HG03159 (cell line): Measurements from ENCODE around the gene SMURF2.

Experiments used
- ATAC-seq: cut with Tn5 transposase; IDR thresholded peaks from one replicate; pipeline ENCODE4 v1.9.1; 2021; ENCODE audit warnings: mild to moderate bottlenecking, moderate library complexity; ENCODE audit not compliant: unreplicated experiment

Gene SMURF2

DNA sequence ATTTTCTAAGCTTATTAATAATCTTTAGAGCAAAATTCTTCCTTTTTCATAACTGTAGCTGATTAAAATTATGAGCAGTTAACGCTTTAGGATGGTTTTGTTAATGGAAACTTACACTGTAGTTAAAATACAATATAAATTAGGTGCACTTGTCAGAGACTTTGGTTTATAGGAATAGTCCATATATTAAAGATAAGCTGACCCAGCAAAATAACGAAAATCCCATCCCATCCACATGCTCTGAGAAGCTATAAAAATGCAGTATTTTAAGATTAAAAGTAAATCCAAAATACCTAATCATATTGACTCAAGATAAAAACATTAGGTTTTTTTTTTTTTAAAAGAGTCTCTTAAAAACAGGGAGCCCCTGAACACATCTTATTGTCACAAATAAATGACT, 117.4 kb downstream of the SMURF2 start:
- ATAC-seq, result no peak

DNA sequence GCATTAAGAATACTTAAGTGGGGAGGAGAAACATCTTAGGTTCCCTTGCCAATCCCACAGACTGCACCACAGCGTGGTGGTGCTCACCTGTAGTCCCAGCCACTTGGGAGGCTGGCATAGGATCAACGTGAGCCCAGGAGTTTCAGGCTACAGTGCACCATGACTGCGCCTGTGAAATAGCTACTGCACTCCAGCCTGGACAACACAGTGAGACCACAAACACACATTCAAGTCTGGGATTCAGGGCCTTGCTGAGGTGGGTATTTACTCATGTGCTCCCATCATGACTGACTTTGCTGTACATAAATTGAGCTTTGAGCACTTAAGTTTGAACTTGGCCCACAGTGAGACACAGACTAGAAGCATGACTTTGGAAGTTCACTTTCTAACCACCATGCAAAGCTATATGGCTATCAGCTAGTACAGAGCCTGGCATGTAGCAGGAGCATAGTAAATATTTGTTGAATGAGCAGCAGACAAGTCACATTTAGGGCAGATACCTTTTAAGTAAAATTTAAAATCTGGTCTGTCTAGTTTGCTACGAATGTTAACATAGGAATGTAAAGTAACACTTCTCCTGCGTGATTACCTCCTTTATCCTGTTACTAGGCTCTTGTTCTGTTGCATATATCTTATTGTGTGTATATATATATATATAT, 121.9 kb downstream of the SMURF2 start:
- ATAC-seq, result no peak

DNA sequence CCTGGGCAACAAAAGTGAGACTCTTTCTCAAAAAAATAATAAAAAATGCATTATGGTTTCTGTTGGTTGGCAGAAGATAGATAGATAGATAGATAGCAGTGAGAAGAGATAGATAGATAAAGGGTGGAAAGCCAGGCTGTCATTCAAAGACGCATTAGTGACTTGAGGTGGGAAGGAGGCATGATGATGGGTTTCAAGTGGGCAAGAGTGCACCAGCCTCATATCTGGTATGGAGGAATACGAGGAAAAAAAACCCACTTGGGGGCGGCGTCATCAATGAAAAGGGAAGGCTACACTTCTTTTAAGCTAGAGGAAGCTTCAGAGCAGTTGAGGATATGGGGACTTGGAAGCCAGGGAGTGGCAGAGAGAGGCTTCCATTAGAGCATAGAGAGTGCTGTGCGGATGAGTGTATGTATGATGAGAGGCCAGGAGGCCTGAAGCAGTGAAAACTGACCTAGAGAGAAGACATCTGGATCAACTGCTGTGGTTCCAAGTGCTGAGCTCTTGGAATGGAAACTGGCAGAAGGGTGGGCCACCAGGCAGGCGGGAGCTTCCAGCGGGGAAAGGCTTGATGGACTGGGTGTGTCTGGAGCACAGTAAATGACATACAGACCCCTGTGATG, 123.5 kb downstream of the SMURF2 start:
- no peak for ATAC-seq

DNA sequence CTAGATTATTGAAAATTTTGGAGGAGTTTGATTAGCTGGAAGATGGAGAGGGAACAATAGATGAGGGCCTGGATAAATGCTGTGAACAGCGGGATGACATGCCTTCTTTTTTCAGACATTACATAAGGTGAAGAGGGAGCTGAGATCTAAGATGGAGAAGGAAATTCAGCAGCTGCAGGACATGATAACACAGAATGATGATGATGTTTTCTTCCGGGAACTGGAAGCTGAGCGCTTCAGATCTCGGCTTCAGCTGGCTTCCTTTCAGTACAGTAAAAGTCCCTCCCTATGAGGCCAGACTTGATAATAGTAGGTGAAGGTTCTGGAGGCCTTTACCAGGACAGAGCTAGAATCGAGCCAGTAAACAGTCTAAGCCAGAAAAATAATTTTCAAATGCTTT, 124.6 kb downstream of the SMURF2 start:
- no peak for ATAC-seq

DNA sequence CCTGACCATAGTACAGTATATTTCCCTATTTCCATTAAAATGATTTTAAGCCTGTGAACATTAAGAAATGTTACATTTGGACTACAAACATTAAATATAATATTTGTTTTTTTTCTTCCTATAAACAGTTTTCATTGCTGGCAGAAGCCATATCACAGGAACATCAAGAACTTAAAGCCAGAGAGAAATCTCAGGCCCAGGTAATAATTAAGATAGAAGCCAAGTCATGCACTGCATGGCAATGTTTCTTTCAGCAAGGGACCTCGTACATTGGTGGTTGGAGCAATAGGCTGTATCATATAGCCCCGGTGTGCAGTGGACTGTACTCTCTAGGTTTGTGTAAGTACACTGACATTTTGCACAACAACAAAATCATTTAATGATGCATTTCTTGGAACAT, 125.2 kb downstream of the SMURF2 start:
- no peak for ATAC-seq

DNA sequence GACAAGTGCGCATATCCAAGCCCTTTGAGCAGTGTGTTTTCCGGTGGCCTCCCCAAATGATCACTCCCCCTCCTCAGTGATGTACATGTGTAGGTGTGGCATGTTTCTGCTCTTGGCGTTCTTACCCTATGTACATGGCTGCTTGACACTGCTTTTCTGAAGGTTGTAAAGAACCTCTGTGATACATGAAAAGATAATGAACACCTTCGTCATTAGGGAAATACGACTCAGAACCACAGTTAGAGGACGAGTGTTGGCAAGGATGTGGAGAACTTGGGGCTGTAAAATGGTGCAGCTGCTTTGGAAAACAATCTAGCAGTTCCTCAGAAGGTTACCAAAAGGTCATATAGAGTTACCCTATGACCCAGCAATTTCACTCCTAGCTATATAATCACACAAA, 126.8 kb downstream of the SMURF2 start:
- no peak for ATAC-seq

DNA sequence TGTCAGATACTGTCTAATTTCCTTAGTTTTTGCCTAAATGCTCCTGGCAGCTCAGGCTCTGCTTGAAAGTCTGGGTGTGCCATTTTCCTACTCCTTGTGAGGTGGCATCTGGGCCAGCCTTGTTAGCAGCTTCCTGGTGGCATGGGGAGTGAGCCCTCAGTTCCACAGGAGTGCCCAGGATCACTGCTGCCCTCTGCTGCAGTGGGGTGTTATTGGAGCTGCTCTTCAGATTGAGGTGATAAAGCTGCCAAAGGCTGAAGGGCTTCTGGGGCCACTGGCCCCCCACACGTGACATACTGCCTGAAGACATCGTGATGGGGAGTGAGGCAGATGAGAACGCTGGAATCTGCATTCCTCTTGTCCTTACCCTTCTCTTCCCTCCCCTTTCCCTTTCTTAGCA, 127.9 kb downstream of the SMURF2 start:
- no peak for ATAC-seq

DNA sequence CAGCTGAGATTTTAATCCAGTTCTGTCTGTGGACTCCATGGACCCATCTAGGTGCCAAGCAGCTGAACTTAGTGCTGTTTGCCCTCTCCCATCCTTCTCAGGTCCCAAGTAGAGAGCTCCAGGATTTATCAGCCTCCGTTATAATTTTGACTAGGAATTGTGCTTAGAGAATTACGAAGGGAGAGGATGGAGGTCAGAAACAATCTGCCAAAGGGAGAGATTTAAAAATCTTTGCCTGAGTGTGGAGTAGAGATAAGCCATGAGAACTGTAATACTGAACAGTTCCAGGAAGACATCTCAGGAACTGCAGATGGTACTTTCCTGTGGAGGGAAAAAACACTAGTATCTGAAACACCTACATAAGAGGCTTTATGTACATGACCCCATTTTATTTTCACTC, 128.3 kb downstream of the SMURF2 start:
- no peak for ATAC-seq

DNA sequence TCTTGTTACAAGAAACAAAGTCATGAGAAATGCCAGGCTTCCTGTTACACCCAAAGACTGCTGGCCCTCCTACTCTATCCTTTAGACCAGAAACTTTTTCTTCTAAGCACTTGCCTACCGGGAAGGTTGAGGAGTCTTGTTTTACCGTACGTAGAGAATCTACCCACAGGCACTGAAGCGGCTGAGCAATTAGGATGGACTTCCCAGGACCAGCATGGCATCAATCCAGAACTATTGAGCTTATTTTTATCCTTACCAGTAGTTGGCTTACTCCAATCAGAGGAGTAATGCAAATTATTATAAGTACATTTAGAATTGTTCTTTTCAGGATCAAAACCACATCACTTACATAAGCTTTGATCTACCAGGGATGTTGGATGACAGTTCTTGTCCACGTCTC, 129.7 kb downstream of the SMURF2 start:
- no peak for ATAC-seq

DNA sequence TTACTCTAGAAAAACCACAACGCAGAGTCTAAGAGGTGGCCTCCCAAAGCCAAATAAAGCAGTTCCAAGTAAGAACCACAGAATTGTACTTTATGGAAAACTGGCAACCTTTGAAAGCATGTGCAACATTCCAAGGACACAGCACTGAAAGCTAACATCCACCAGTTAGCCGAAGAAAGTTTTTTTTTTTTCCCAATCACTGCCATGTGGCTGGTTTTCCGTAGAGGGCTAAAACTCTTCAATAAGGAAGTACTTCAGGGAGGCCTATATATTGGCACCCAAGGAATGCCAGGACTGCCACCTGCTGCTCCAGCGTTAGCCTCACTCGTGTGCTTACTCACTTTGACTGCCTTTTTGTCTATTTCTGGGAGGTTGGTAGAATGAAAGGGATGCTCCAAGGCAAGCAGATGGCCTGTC, 130.1 kb downstream of the SMURF2 start:
- ATAC-seq, result no peak

DNA sequence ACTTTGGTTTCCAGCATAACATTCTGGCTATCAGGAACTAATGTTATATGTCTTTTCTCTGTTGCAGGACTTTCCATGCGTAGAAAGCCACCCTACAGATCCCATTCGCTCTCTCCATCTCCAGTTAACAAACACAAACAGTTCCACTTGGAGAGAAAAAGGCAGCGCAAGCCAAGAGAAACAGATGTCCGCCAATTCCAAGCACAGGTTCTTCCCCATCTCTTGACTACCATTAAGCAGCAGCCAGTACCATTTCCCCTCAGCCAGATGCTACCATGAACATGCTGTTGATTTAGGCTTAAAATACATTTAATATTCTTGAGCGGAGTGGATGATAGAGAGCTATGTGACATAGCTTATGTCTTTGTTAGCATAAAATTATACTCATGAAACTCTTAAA, 132.9 kb downstream of the SMURF2 start:
- no peak for ATAC-seq

DNA sequence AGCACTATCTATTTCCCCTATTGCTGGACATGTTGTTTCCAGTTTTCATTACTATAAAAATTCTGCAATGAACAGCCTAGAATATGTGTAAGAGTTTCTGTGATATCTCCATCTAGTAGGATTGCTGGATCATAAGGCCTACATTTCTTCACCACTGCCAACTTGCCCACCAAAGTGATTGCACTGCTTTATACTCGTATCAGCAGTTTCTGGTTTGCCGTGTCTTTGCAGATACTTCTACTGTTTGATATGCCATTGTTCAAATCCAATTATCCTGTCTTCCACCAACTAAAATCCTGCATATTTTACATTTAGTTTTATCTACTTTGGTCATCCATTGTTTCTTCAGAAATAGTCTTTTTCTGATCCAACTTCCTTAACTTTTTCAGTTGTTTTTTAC, 134.2 kb downstream of the SMURF2 start:
- ATAC-seq, result no peak

DNA sequence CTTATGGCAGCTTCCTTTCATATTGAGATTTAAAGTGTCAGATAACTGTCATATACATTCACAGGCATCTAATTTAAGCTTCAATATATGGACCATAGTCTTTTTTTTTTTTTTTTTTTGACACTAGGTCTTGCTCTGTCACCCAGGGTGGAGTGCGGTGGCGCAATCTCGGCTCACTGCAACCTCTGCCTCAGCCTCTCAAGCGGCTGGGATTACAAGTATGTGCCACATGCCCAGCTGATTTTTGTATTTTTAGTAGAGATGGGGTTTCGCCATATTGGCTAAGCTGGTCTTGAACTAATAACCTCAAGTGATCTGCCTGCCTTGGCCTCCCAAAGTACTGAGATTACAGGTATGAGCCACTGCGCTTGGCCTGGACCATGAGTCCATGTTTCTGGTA, 141.7 kb downstream of the SMURF2 start:
- no peak for ATAC-seq

DNA sequence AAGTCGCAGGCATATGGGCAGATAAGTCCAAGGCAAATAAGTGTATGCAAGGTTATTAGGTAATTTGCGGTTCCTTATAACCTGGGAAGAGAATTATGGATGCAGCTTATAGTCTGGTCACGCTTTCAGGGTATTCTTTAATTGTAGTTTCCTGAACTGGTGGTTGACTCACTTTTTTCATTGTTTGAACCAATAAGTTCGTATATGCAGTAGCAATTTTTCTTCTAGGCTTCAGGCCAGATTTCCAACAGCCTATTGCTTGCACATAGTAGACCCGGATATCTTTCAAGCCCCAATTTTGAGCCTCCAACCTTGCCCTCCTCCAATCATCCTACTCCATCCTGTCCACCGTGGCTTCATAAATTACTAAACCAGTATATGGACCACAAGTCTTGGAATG, 142.5 kb downstream of the SMURF2 start:
- ATAC-seq, result no peak

DNA sequence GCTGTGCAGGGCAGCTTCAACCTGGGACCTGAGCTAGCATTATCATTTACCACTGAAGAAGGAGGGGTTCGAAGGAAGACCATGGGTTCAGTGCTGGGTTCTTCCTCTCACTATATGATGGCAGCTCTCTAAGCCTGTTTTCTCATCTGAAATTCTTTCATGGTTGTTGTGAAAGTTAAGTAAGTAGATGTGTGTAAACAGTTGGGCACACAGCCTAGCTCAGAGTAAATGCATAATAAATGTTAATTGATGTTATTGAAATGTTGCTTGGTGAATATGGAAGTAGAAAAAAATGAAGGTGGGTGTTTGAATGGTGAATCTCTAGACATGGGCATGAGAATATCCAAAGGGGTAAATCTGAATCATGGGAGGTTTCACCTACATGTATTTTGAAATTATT, 146.3 kb downstream of the SMURF2 start:
- no peak for ATAC-seq

DNA sequence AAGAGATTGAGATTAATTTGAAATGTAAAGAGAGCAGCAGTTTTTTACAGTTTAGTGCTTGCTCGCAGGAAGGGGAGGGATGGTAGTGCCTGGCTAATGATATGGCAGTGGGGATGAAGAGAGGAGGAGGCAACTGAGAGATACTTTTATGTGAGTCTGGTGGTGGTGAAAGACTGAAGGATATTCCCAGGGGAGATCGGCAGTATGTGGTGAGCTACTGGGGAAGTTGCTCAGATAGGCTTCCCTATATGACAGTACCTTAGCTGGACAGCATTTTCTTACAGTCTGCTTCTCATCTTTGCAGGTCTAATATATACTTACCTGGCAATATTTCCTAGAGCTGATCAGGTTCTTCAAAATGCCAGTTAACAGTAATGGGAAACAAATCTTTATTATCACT, 146.7 kb downstream of the SMURF2 start:
- ATAC-seq, result no peak

DNA sequence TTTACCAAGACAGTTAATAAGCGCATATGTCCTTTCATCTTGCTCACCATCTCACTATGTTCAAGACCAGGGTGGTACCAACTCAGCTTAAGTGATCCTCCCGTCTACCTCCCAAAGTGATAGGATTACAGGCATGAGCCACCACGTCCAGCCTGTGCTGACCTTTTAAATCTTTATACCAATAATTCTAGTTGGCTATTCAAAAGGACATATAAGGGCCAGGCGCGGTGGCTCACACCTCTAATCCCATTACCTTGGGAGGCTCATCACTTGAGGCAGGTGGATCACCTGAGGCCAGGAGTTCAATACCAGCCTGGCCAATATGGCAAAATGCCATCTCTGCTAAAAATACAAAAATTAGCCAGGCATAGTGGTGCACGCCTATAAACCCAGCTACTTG, 152.9 kb downstream of the SMURF2 start:
- ATAC-seq, result no peak

DNA sequence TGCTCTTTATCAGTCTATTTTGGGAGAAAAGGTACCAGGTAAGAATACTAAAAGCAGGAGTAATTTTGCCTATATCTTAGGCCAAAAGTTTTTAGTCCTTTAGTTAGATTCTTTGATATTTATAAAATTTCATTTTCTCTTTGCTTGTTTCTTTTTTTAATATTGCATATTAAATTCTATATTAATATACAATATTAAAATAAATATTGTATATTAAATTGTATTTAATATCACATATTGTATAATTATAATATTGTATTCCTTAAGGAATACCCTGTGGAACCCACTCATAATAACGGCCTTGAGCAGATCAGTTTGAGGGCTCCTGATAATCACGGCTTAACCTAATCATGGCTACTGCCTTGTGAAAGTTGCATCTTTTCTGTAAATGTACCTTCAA, 153.4 kb downstream of the SMURF2 start:
- ATAC-seq, result no peak

DNA sequence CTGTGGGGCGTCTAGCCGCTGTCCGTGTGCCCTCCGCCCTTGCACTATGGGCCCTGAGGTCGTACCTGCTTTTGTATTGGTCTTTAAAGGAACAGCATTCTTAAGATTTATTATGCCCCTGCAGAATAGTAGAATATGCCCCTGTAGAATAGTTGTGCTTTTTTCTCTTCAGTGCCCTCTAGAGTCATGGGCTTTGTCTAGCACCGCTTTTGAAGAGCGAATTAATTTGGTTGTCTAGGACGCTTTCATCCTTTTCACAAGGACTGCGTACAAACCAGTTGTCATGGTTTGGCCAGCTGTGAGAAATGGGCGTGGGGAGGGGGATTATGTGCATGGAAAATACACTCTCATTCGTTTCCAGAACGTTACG, 154.7 kb downstream of the SMURF2 start:
- ATAC-seq, result peak; percentile 21

DNA sequence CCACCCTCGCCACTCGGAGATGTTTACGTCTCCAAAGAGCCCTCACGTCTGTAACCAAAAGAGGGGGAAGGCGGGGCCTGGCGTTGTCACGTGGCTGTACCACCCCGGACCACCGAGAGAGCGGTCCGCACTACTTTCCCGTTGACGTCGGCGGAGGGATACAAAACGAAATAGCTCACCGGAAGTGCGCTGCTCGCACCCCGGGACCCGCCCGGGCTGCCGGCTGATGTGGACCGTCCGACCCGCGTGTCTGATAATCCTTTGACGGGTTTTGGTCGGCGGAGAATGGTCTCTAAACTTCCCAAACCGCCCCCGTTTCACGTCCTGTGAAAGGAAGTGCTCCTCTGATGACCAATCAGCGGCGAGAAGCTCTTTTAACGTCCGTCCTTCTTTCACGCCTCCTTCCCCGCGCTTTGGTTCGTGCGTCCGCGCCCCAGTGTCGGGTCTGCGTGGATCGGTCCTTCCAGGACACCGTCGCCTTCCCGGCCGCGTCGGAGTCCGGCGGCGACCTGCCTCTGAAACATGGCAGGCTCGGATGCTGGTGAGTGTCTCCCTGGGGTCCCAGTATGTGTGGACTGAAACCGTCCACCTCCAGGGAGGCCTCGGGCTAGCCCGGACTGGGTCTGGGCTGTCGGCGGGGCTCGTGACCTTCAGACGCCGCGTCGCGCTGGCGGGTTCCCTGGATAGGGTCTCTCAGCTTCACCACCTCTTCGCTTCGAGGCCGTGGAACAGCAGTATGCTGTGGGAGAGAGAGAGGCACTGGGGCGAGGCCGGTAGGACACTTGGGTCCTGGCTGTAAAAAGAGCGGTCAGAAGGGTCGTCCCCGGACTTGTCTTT, 155.3 kb downstream of the SMURF2 start, which contains the start of gene CEP95:
Gene CEP95, plus strand, starts transcription at position 402 of the 837 bp plus-strand sequence. Its CDS starts 121 bp downstream, at position 523.
- peak; percentile 49 for ATAC-seq

DNA sequence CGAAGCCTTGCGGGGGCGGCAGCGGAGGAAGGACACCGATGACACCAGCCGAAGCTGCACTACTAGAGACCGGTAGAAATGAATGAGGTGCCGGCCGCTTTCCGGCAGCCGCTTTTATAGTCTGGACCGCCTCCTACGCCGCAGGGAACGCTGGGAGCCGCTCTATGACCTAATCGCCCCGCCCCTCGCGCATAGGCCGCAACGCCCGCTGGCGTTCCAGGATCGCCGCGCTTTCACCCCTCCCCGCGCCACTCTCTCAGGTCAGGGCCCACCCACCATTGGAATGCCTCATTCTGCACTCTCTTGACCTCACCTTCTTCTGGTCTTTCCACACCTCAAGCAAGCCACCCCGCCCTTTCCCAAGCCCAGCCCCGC, 155.9 kb downstream of the SMURF2 start, which contains the start of gene DDX5:
Gene DDX5, minus strand, starts transcription at position 89 of the 375 bp plus-strand sequence. CDS start 170 bp downstream, outside the sequence.
- peak; percentile 61 for ATAC-seq
